HTR-8/SVneo (cell line): ENCODE data around the gene CPLX4.

Experiments used
- DNase-seq: peaks from one replicate; pipeline ENCODE4 v3.0.0; 2011; ENCODE audit warnings: low spot score, mixed read lengths; ENCODE audit not compliant: insufficient read length
- FAIRE-seq: peaks from 2 replicates; lab custom pipeline; 2011; peaks lifted over from hg19 to GRCh38; lab: Jason Lieb, UNC

CPLX4 gene

GRCh38 chr18:59246796-59247195, 71.7 kb downstream of the CPLX4 start:
- no peak for FAIRE-seq
- DNase-seq, result no peak
